Thyroid gland (tissue), 4 donors: Measurements from ENCODE around the gene GRAMD1B. TPM values are rescaled to one million over a fixed set of nuclear protein-coding genes. Genes with fewer than 3 reads are reported as not detected.

Experiments used
- DNase-seq, 2 donors: peaks; one replicate each; pipeline ENCODE4 v3.0.0-alpha.2; 2019
- H3K27ac ChIP-seq, 3 donors: fragments of 200-600 bp; sonication (generic); 1 replicate in 2 of 3; 2 replicates in 1 of 3; pipeline ENCODE4 v1.5.1; 2016 to 2019; ENCODE audit warnings: mild to moderate bottlenecking in 1 of 3, moderate library complexity in 1 of 3
- H3K27me3 ChIP-seq: fragments of 200-600 bp; sonication (generic); one replicate; pipeline ENCODE4 v1.5.1; 2019
- H3K36me3 ChIP-seq, 2 donors: fragments of 200-600 bp; sonication (generic); one replicate each; pipeline ENCODE4 v1.5.1; 2016 to 2019
- H3K4me1 ChIP-seq, 2 donors: fragments of 200-600 bp; sonication (generic); one replicate each; pipeline ENCODE4 v1.5.1; 2017 to 2019
- H3K4me3 ChIP-seq, 3 donors: fragments of 200-600 bp; sonication (generic); replicated peaks in 1 of 3; 1 replicate in 2 of 3; 2 replicates in 1 of 3; pipeline ENCODE4 v1.5.1; 2016; ENCODE audit warnings: mild to moderate bottlenecking in 1 of 3
- H3K9me3 ChIP-seq: fragments of 200-600 bp; sonication (generic); one replicate; pipeline ENCODE4 v1.5.1; 2017
- POLR2A ChIP-seq, 2 donors: fragments of 450-650 bp; IDR thresholded peaks; one replicate each; pipeline ENCODE4 v1.6.1; 2017; ENCODE audit warnings: antibody characterized with exemption in 2 of 2, mild to moderate bottlenecking in 2 of 2, moderate library complexity in 1 of 2
- WGBS, 2 donors: methylation state at CpG; one replicate each; pipeline ENCODE4 v1.1.5; 2017; 5-methylcytosine and 5-hydroxymethylcytosine counted together
- intact Hi-C: fragments of 100-400 bp; cut with DNase I; formaldehyde crosslinking; loops from one replicate; pipeline ENCODE4 v1.15.1; 2023
- microRNA-seq: library from miRNA; unstranded; fragments of <30 nt; microRNA quantifications from one replicate; pipeline ENCODE4, GENCODE V29; 2016
- small RNA-seq: library from RNA; depleted of rRNA; stranded (forward); fragments of <200 nt; gene quantifications from one replicate; pipeline ENCODE3, GENCODE V24; 2016
- total RNA-seq, 4 donors: library from RNA; depleted of rRNA; stranded (reverse); fragments of >200 nt; gene quantifications; one replicate each; pipeline ENCODE4 v1.2.3, GENCODE V29; 2016
- TF ChIP-seq, protein P1 (sequence below), 6 experiments: fragments of 200-600 bp in 3 of 6; fragments of 450-650 bp in 3 of 6; sonication (generic) in 3 of 6; IDR thresholded peaks; one replicate each; pipeline ENCODE4 v1.5.1; 2016 to 2019; ENCODE audit warnings: antibody characterized with exemption in 6 of 6, mild to moderate bottlenecking in 2 of 6, inconsistent platforms in 1 of 6, moderate library complexity in 1 of 6

Gene GRAMD1B
- total RNA-seq, 4 donors from 2014 or later: 7.0 to 22.7 (median 9.2) TPM

DNA sequence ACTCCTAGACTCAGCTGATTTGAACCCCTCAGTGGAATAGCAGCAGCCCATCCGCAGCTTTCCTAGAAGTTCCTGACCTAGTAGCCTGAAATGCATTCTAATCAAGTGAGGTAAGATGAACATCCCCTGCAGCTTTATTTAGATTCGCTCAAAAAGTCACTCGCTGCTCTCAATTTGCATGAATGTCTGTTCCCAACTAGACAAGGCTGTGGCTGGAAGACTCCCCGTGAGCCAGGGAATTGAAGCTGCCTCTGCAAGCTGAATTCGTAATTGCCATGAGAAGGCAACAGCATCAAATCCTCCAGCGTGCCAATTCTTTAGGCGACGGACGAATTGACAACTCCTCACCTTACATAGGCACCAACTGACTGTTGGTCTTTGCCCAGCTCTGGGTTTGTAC, 241.5 kb downstream of the GRAMD1B start:
- H3K4me3 ChIP-seq: no peak overlapping the region
- intact Hi-C loops: no loop called here
- H3K36me3 ChIP-seq: no peaks in the 10 kb centered on the region
- H3K4me1 ChIP-seq: no peaks in the 10 kb centered on the region
- DNase-seq: no peak
- no peaks in the 10 kb centered on the region for H3K27me3 ChIP-seq
- H3K9me3 ChIP-seq: no peaks in the 10 kb centered on the region
- 78 to 82% methylated on average over 9 of the region's 9 CpGs for WGBS, 2 donors
- no peak overlapping the region for H3K27ac ChIP-seq
- TF ChIP-seq POLR2A (IDR thresholded peaks at IDR 0.05): no peak
- TF ChIP-seq, protein P1, sequence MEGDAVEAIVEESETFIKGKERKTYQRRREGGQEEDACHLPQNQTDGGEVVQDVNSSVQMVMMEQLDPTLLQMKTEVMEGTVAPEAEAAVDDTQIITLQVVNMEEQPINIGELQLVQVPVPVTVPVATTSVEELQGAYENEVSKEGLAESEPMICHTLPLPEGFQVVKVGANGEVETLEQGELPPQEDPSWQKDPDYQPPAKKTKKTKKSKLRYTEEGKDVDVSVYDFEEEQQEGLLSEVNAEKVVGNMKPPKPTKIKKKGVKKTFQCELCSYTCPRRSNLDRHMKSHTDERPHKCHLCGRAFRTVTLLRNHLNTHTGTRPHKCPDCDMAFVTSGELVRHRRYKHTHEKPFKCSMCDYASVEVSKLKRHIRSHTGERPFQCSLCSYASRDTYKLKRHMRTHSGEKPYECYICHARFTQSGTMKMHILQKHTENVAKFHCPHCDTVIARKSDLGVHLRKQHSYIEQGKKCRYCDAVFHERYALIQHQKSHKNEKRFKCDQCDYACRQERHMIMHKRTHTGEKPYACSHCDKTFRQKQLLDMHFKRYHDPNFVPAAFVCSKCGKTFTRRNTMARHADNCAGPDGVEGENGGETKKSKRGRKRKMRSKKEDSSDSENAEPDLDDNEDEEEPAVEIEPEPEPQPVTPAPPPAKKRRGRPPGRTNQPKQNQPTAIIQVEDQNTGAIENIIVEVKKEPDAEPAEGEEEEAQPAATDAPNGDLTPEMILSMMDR (IDR thresholded peaks at IDR 0.05): no peak

DNA sequence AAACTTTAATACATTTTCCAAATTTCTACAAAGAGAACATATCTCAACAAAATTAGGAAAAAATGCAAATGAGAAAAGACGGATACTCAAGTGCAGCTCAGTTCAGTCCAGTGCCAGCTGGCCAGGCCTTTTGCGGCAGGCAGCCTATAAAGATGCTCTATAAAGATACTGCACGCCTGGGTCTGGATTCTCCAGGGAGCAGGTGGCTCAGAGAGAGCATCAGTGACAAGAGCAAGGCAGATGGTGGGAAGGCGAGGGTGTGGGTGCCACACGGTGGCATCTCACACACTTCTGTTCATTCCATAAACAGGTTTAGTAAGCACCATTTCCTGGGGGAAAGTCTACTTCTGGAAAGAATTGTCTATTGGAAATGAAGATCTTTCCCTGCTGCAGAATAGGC, 242.5 kb downstream of the GRAMD1B start:
- TF ChIP-seq POLR2A (IDR thresholded peaks at IDR 0.05): no peak
- TF ChIP-seq, protein P1 (IDR thresholded peaks at IDR 0.05): no peak
- Histone ChIP-seq H3K27ac (no peak overlapping the region), H3K4me3 (no peak overlapping the region), H3K9me3 (no peaks in the 10 kb centered on the region), H3K27me3 (no peaks in the 10 kb centered on the region), H3K4me1 (no peaks in the 10 kb centered on the region), H3K36me3 (no peaks in the 10 kb centered on the region)
- WGBS, 2 donors: 70 to 76% methylated on average over 5 of the region's 5 CpGs
- intact Hi-C loops: no loop called here
- no peak for DNase-seq

DNA sequence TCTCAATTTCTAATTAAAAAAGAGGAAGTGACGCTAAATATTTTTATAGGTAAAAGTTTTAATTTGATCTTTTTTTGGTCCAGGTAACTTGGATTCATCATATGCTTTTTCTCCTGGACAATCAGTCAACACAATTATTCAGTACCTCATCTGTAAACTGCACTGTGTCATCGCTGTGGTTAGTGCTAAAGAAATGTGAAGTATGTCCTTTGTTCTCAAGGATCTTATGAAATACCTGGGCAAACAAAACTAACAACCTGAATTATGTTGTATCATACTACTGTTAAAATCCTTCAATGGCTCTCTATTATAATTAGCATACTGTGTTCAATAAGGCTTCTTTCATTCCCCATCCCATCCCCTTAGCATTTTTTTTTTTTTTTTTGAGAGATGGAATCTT, 244.2 kb downstream of the GRAMD1B start:
- intact Hi-C loops: no loop called here
- no peak for DNase-seq
- WGBS, 2 donors: 57 to 82% methylated on average over 2 of the region's 2 CpGs
- Histone ChIP-seq H3K36me3 (no peaks in the 10 kb centered on the region), H3K27me3 (no peaks in the 10 kb centered on the region), H3K4me1 (no peaks in the 10 kb centered on the region), H3K9me3 (no peaks in the 10 kb centered on the region), H3K27ac (no peak overlapping the region), H3K4me3 (no peak overlapping the region)
- TF ChIP-seq POLR2A (IDR thresholded peaks at IDR 0.05): no peak
- TF ChIP-seq, protein P1 (IDR thresholded peaks at IDR 0.05): no peak

Small RNA genes lying within 50 kb of the gene (microRNA-seq; reads per million reads assigned to microRNA genes)
- not detected for gene MIR4493

Small RNA genes lying within 50 kb of the gene (small RNA-seq; reads per million reads assigned to genes)
- gene MIR4493: not detected

Other genes starting within 250 kb of the GRAMD1B start
- 10 to 100 TPM in 2 of 4 donors, 1 to 10 TPM in 2; 4.9 to 13.2 (median 9.3) TPM for gene CLMP, start 235.0 kb upstream of the GRAMD1B start, total RNA-seq
- gene SCN3B, start 224.4 kb downstream of the GRAMD1B start, total RNA-seq: 10 to 100 TPM in 2 of 4 donors, 1 to 10 TPM in 2; 6.6 to 15.3 (median 9.6) TPM